Cerebellar nuclear complex (tissue), 1 donor: ENCODE data around the gene POLR1A.

Source experiments
- DNase-seq, 2 experiments: peaks; one replicate each; lab custom pipeline; 2025; lab: John Stamatoyannopoulos, UW

The POLR1A gene

GRCh38 chr2:86064006-86064405 lies 41.7 kb downstream of the POLR1A start:
- no peak for DNase-seq

- DNase-seq: no peak
Measured at GRCh38 chr2:86062043-86062442, 43.6 kb downstream of the POLR1A start.

DNA sequence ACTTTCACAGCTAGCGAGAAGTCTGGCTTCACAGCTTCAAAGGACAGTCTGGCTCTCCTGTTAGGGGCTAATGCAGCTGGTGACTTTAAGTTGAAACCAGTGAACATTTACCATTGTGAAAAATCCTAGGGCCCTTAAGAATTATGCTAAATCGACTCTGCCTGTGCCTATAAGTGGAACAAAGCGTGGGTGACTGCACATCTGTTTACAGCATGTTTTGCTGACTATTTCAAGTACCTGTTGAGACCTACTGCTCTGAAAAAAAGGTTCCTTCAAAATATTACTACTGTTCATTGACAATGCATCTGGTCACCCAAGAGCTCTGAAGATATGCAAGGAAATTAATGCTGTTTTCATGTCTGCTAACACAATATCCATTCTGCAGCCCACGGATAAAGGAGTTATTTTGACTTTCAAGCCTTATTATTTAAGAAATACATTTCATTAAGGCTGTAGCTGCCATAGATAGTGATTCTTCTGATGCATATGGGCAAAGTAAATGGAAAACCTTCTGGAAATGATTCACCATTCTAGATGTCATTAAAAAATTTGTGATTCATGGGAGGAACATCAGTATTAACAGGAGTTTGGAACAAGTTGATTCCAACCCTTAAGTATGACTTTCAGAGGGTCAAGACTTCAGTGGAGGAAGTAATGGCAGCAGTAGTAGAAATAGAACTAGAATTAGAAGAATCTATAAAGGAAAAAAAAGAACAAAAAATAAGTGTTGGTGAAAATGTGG lies 48.9 kb downstream of the POLR1A start:
- DNase-seq: no peak

DNA sequence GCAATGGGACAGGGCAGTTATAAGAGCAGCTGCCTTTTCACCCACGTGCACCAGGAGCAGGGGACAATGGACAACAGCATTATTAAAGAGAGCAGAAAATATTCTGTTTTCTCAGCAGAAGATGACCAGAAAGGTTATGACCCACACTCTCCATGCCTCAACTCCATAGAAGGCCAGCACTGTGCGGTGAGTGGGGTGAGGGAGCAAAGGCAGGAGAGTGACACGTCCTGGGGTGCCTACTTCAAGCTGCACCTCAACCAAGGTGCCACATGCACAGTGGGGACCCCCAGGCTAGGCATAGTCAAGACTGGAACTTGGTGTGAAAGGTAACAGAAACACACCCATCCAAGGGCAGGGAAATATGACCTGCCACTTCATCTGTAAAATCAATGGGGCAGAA lies 50.4 kb downstream of the POLR1A start:
- no peak for DNase-seq

DNA sequence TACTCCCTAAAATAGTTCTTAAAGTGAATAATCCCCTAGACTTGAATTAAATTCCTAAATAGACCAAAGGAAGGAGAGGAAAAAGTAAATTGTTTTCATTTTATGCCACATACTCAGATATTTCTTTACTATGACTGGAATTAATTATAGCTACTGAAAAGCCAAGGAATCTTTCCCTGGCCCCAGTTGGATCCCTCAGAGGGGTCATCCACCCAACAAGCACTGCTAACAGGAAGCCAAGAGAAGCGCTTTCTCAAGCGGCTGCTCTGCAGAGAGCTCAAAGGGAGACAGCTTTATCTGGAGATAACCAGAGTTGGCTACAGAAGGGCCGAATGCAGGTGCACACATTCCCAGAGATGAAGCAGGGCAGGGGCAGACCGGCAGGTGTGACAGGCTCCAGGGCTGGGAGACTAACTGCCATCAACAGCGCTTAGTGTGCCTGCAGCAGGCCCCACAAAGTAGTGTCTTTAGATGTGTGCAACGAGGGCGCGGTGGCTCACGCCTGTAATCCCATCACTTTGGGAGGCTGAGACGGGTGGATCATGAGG lies 51.1 kb downstream of the POLR1A start:
- DNase-seq: no peak

DNA sequence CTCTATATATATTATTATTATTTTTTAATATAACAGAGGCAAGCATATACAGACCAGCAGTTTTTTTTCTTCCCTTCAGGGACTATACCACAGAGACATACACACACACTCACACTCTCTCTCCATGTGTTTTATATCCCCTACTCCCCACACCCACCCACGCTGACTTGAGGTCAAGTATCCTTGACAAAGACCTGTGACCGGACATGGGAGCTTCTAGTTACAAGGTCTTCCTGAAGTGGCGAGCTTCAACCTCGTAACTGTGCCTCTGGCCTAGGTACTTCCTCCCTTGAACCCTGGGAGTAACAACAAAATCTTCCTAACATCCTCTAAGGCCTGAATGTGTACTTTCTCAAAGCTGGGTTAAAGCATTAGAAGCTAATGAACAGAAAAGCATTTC lies 52.5 kb downstream of the POLR1A start:
- DNase-seq: no peak

DNA sequence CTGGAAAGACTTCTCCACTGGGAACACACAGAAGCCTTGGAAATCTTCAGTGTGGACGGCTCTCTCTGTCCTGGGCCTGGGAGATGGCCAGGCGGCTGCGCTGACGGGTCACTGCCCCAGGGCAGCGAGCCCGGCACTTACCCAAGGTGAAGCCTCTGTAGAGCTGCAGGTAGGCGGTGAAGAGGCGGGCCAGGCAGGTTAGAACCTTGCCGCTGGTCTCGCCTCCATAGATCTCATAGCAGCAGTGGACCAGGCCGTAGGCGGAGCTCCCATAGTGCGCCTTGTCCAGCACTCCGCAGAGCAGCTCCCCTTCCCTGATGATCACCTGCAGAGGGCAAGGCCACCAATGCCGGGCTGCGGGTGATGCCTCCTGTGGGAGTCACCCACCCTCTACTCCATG lies 53.0 kb downstream of the POLR1A start:
- DNase-seq: no peak

DNA sequence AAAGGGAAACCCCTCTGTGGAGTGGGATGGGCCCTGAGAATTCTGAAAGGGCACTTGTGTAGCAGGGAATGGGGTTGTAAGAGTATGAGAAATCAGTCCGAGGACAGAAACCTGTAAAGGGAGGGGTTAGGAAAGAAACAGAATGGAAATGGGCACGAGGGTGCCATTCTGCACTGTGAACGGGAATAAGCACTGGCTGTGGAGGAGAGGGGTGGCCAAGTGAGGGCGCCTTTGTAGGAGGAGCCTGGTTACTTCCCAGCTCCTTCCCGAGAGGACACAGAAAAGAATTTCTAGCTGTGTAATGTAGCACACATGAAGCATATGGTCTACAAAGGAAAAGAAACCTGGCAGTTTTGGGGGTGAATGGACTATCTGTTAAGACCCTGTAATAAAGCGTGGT lies 53.4 kb downstream of the POLR1A start:
- DNase-seq: no peak

DNA sequence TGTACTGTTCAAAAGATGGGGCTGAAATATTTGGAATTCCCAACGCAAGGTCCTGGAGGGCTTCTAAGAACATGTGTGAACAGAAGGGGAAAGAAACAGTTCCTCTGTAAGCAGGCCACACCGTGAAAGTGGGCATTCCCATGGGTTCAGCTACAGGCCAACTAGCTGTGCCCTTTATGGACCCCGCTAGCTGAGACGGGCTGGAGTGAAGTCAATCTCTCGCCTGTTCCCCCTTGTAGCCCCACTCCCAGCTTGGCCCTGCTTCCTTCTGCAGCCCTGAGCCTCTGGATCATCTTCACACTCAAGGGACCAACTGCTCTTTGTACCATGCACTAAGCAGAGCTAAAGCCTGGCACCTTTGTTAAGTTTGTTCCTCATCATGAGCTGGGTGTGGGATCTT lies 55.4 kb downstream of the POLR1A start:
- no peak for DNase-seq

GRCh38 chr2:86049529-86049928 lies 56.2 kb downstream of the POLR1A start:
- no peak for DNase-seq

DNA sequence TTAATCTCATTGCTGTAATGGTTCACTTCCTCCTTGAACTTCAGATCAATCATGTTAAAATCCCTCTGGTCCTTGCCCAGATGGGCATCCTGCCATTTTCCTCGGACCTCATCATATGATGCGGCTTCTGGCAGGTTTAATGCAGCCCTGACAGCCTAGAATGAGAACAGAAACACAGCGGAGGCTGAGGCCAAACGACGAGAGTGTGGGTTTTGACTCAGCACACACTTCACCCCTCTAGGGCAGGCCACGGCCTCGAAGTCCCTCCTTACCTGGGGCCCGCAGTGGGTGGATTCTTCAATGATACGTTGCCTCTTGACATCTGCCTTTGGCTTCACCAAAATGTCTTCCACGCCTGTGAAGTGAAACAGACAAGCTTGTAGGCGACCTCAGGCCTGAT lies 56.8 kb downstream of the POLR1A start:
- DNase-seq: no peak

DNA sequence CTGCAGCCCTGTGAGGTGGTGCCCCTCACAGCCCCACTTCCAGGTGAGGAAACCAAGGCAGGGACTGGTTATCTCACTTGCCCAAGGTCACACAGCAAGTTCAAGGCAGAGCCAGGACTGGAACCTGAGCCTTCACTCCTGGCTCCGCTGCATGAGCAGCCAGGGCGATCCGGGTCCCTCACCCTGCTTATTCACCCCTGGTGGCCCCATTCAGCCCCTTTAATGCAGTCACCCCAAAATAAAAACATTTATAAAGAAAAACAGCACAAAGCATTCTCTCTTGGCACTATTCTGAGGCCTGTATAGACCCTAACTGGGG lies 57.3 kb downstream of the POLR1A start:
- DNase-seq: no peak

GRCh38 chr2:86047575-86048382 lies 57.9 kb downstream of the POLR1A start:
- DNase-seq: no peak

- DNase-seq: no peak
Measured at GRCh38 chr2:86045541-86045940, 60.1 kb downstream of the POLR1A start.

DNA sequence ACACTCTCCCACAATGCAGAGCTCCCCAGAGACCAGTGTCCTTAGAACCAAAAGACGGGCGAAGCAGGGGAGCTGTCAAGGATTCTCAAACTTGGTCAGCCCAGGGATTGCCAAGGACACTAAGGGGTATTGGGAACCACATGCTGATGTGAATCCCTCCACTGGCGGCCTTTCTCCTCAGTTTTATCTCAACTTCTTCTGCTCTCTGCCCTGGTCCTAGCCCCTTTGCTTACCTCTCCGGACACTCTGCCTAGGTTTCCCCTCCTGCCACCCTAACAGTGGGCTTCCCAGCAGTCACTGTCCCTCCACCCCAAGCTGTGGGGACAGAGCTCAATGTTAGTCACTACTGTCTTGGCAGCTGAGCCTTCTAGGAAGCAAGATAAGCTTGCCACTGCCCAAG lies 61.1 kb downstream of the POLR1A start:
- no peak for DNase-seq

DNA sequence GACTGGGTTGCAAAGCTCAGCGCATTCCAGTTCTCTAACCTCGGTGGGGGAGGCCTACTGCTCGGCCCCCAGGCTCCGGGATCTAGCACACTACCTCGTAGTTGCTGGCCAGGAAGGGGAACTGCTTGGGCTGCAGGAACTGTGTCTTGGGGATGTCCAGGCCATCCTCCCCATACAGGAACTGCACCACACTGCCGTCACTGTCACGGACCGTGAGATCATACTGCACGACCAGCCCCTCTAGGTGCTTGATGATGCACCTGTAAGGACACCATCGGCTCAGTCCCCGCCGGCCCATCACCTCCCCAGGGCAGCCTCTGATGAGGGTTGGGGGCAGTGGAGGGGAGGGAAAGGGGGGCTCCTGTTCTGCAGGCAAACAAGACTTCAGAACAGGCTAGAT lies 61.6 kb downstream of the POLR1A start:
- no peak for DNase-seq

- no peak for DNase-seq
Measured at GRCh38 chr2:86042256-86043168, 63.2 kb downstream of the POLR1A start.

GRCh38 chr2:86039963-86040655 lies 65.6 kb downstream of the POLR1A start:
- no peak for DNase-seq

- no peak for DNase-seq
Measured at GRCh38 chr2:86039178-86039962, 66.3 kb downstream of the POLR1A start.

GRCh38 chr2:86038291-86039081 lies 67.2 kb downstream of the POLR1A start:
- no peak for DNase-seq
